Activated naive CD4-positive, alpha-beta T cell treated with anti-CD3 and anti-CD28 coated beads, Interleukin-2, amount 50 U/mL, for 16 hours (primary cell): ENCODE data around the gene MYO15B.
A peak's percentile ranks its signal among the peaks of the same experiment; 100 is the strongest.

ENCODE experiments used
- DNase-seq: peaks from one replicate; pipeline ENCODE4 v3.0.0-alpha.2; 2020

The MYO15B gene

GRCh38 chr17:75642182-75642783 lies 54.7 kb downstream of the MYO15B start:
- DNase-seq = no peak

- no peak for DNase-seq
These were observed 55.4 kb downstream of the MYO15B start for GRCh38 chr17:75642784-75643642.

- no peak for DNase-seq
These were observed 56.0 kb downstream of the MYO15B start for GRCh38 chr17:75643643-75644017.

GRCh38 chr17:75645501-75645888 lies 57.9 kb downstream of the MYO15B start:
- DNase-seq = no peak

- DNase-seq = no peak
These were observed 58.5 kb downstream of the MYO15B start for GRCh38 chr17:75645889-75646637.

- DNase-seq = no peak
These were observed 59.0 kb downstream of the MYO15B start for GRCh38 chr17:75646638-75646992.

GRCh38 chr17:75647061-75647460 lies 59.5 kb downstream of the MYO15B start:
- DNase-seq = no peak

GRCh38 chr17:75647921-75648320 lies 60.3 kb downstream of the MYO15B start:
- no peak for DNase-seq

GRCh38 chr17:75649687-75650086 lies 62.1 kb downstream of the MYO15B start:
- DNase-seq = no peak

GRCh38 chr17:75650874-75651273 lies 63.3 kb downstream of the MYO15B start:
- no peak for DNase-seq

GRCh38 chr17:75652341-75652740 lies 64.7 kb downstream of the MYO15B start:
- DNase-seq = no peak

GRCh38 chr17:75652934-75653549 lies 65.4 kb downstream of the MYO15B start:
- no peak for DNase-seq

GRCh38 chr17:75654176-75654575 lies 66.6 kb downstream of the MYO15B start:
- no peak for DNase-seq

GRCh38 chr17:75658237-75658636 lies 70.6 kb downstream of the MYO15B start:
- no peak for DNase-seq

- DNase-seq = no peak
These were observed 73.9 kb downstream of the MYO15B start for GRCh38 chr17:75661531-75661930.

GRCh38 chr17:75662511-75662910 lies 74.9 kb downstream of the MYO15B start:
- no peak for DNase-seq

GRCh38 chr17:75664099-75664549 lies 76.5 kb downstream of the MYO15B start:
- DNase-seq = no peak

GRCh38 chr17:75665981-75666380 lies 78.4 kb downstream of the MYO15B start:
- DNase-seq = no peak

GRCh38 chr17:75666959-75667790 lies 79.6 kb downstream of the MYO15B start, which contains the start of the genes RECQL5 and SAP30BP:
Gene RECQL5, minus strand, starts transcription at chr17:75667154. Its CDS starts 597 bp downstream, at chr17:75666557.
Gene SAP30BP, plus strand, starts transcription at chr17:75667338. Its CDS starts 35 bp downstream, at chr17:75667373.
- peak; percentile 97 for DNase-seq

- no peak for DNase-seq
These were observed 80.2 kb downstream of the MYO15B start for GRCh38 chr17:75667825-75668224.

- no peak for DNase-seq
These were observed 80.9 kb downstream of the MYO15B start for GRCh38 chr17:75668489-75668888.

- no peak for DNase-seq
These were observed 83.3 kb downstream of the MYO15B start for GRCh38 chr17:75670868-75671267.
